HCT116 (cell line): ENCODE measurements around the gene KSR2. TPM values are rescaled to one million over a fixed set of nuclear protein-coding genes. Genes with fewer than 3 reads are reported as not detected.
A peak's percentile ranks its signal among the peaks of the same experiment; 100 is the strongest.

Source experiments
- ATAC-seq: fragments of 200-7000 bp; cut with Tn5 transposase; 2 replicates; pipeline ENCODE4 v1.9.1; 2020; ENCODE audit warnings: mild to moderate bottlenecking, moderate library complexity
- BruUV-seq: library from RNA; stranded (reverse); fragments of 400-500 nt; replicated peaks from 2 replicates; lab custom pipeline; 2021; lab: Mats Ljungman, UMichigan
- CTCF ChIA-PET: fragments of 300-600 bp; sonication (Branson Sonifier 250); formaldehyde crosslinking; loops from one replicate; lab custom pipeline; 2021; ENCODE audit warnings: antibody characterized with exemption; lab: Charles Lee
- POLR2A ChIA-PET: fragments of 300-600, 350-600 bp; sonication (Branson Sonifier 250); formaldehyde crosslinking; loops from one replicate; lab custom pipeline; 2021; ENCODE audit warnings: antibody characterized with exemption; lab: Charles Lee
- RAD21 ChIA-PET, 2 experiments: fragments of 300-600 bp; sonication (Branson Sonifier 250); formaldehyde crosslinking; loops; one replicate each; lab custom pipeline; 2023; ENCODE audit warnings: low total read pairs in 2 of 2; ENCODE audit not compliant: uncharacterized antibody in 2 of 2, unreplicated experiment in 2 of 2, low non-redundant PET in 1 of 2; lab: Charles Lee
- DNase-seq: peaks from one replicate; pipeline ENCODE4 v3.0.0-alpha.2; 2010; ENCODE audit warnings: low read depth, low spot score
- H2AFZ ChIP-seq: fragments of 200-600 bp; shearing (Covaris generic), sonication (generic); 2 replicates; pipeline ENCODE4 v1.6.1; 2017; ENCODE audit warnings: low read depth, mixed run types, mixed read lengths, antibody characterized with exemption, low read length; ENCODE audit not compliant: poor library complexity, severe bottlenecking
- H3K27ac ChIP-seq: 2 replicates; pipeline ENCODE4 v1.5.1; 2012; ENCODE audit warnings: low read depth, low read length
- H3K27me3 ChIP-seq: fragments of 200-600 bp; sonication (generic); 2 replicates; pipeline ENCODE4 v1.6.1; 2016; ENCODE audit warnings: mixed run types, low read length, mixed read lengths; ENCODE audit not compliant: insufficient read depth
- H3K36me3 ChIP-seq, 2 experiments: fragments of 200-500 bp in 1 of 2; fragments of 200-600 bp in 1 of 2; sonication (Bioruptor generic) in 1 of 2; sonication (generic) in 1 of 2; 2 replicates each; pipeline versions ENCODE4 v1.5.1 to v1.6.1; 2014 to 2016; ENCODE audit warnings: low read length in 2 of 2, inconsistent platforms in 1 of 2, mixed read lengths in 1 of 2, mixed run types in 1 of 2; ENCODE audit not compliant: insufficient read depth in 2 of 2, control insufficient read depth in 1 of 2
- H3K4me1 ChIP-seq, 2 experiments: fragments of 200-600 bp in 1 of 2; sonication (generic) in 1 of 2; 2 replicates each; pipeline versions ENCODE4 v1.5.1 to v1.6.1; 2012 to 2017; ENCODE audit warnings: low read length in 2 of 2, inconsistent platforms in 1 of 2, mild to moderate bottlenecking in 1 of 2, mixed read lengths in 1 of 2, mixed run types in 1 of 2, moderate library complexity in 1 of 2; ENCODE audit not compliant: insufficient read depth in 2 of 2, control insufficient read depth in 1 of 2
- H3K4me2 ChIP-seq: fragments of 200-600 bp; sonication (generic); 2 replicates; pipeline ENCODE4 v1.6.1; 2017; ENCODE audit warnings: mixed run types, low read length, mixed read lengths
- H3K4me3 ChIP-seq, 2 experiments: fragments of 200-600 bp in 1 of 2; sonication (generic) in 1 of 2; replicated peaks in 1 of 2; 2 replicates each; pipeline ENCODE4 v1.5.1; 2011 to 2016; ENCODE audit warnings: low read length in 2 of 2, control low read depth in 1 of 2, low read depth in 1 of 2, mild to moderate bottlenecking in 1 of 2, mixed read lengths in 1 of 2, mixed run types in 1 of 2
- H3K79me2 ChIP-seq: fragments of 200-600 bp; sonication (generic); 2 replicates; pipeline ENCODE4 v1.6.1; 2017; ENCODE audit warnings: mild to moderate bottlenecking, mixed run types, low read length, moderate library complexity, mixed read lengths; ENCODE audit not compliant: insufficient read depth
- H3K9ac ChIP-seq: fragments of 200-600 bp; sonication (generic); 2 replicates; pipeline ENCODE4 v1.6.1; 2016; ENCODE audit warnings: low read length, mixed read lengths
- H3K9me2 ChIP-seq: fragments of 200-600 bp; sonication (generic), shearing (Covaris generic); 2 replicates; pipeline ENCODE4 v1.6.1; 2017; ENCODE audit warnings: mixed run types, mild to moderate bottlenecking, moderate library complexity; ENCODE audit not compliant: insufficient read depth
- H3K9me3 ChIP-seq, 2 experiments: fragments of 200-500 bp in 1 of 2; fragments of 200-600 bp in 1 of 2; sonication (Bioruptor generic) in 1 of 2; sonication (generic) in 1 of 2; 2 replicates each; pipeline ENCODE4 v1.6.1; 2014 to 2017; ENCODE audit warnings: low read length in 2 of 2, mixed read lengths in 2 of 2, inconsistent platforms in 1 of 2, low read depth in 1 of 2, mild to moderate bottlenecking in 1 of 2, mixed run types in 1 of 2, moderate library complexity in 1 of 2; ENCODE audit not compliant: control insufficient read depth in 1 of 2, insufficient read depth in 1 of 2
- H4K20me1 ChIP-seq: fragments of 200-600 bp; sonication (generic), shearing (Covaris generic); 2 replicates; pipeline ENCODE4 v1.6.1; 2017; ENCODE audit warnings: mixed run types, mild to moderate bottlenecking, moderate library complexity; ENCODE audit not compliant: insufficient read depth
- CEBPB ChIP-seq: IDR thresholded peaks from 2 replicates; pipeline ENCODE4 v1.6.1; 2012; ENCODE audit warnings: low read depth
- EZH2phosphoT487 ChIP-seq: fragments of 200-600 bp; IDR thresholded peaks from 2 replicates; pipeline ENCODE4 v1.6.1; 2018; ENCODE audit warnings: antibody characterized with exemption, borderline replicate concordance
- JUND ChIP-seq: IDR thresholded peaks from 2 replicates; pipeline ENCODE4 v1.6.1; 2012
- RAD21 ChIP-seq: IDR thresholded peaks from 2 replicates; pipeline ENCODE4 v1.6.1; 2012; ENCODE audit warnings: low read depth, mild to moderate bottlenecking
- SP1 ChIP-seq: IDR thresholded peaks from 2 replicates; pipeline ENCODE4 v1.6.1; 2012; ENCODE audit warnings: low read depth
- intact Hi-C: fragments of 100-400 bp; cut with micrococcal nuclease; formaldehyde crosslinking; loops from 2 replicates; pipeline ENCODE4 v1.10.0; 2022
- total RNA-seq: library from RNA; stranded (reverse); gene quantifications from one replicate; pipeline ENCODE4 v1.2.1, GENCODE V29; 2021; ENCODE audit not compliant: unreplicated experiment
- TF ChIP-seq, protein P1 (sequence below), 3 experiments: fragments of 200-600 bp in 1 of 3; sonication (generic) in 1 of 3; IDR thresholded peaks in 2 of 3; conservative IDR thresholded peaks in 1 of 3; 2 replicates each; pipeline ENCODE4 v1.5.1; 2012 to 2017; ENCODE audit warnings: low read depth in 2 of 3, low read length in 2 of 3, antibody characterized with exemption in 1 of 3, borderline replicate concordance in 1 of 3, control low read depth in 1 of 3, mild to moderate bottlenecking in 1 of 3, mixed read lengths in 1 of 3, mixed run types in 1 of 3, moderate library complexity in 1 of 3; ENCODE audit not compliant: insufficient read depth in 1 of 3
- TF ChIP-seq, protein P2 (sequence below): IDR thresholded peaks from 2 replicates; pipeline ENCODE4 v1.6.1; 2012
- TF ChIP-seq, protein P3 (sequence below): IDR thresholded peaks from 2 replicates; pipeline ENCODE4 v1.6.1; 2012; ENCODE audit warnings: low read depth

Gene KSR2
- total RNA-seq, 1 experiment from 2014 or later = 10.1 TPM

DNA sequence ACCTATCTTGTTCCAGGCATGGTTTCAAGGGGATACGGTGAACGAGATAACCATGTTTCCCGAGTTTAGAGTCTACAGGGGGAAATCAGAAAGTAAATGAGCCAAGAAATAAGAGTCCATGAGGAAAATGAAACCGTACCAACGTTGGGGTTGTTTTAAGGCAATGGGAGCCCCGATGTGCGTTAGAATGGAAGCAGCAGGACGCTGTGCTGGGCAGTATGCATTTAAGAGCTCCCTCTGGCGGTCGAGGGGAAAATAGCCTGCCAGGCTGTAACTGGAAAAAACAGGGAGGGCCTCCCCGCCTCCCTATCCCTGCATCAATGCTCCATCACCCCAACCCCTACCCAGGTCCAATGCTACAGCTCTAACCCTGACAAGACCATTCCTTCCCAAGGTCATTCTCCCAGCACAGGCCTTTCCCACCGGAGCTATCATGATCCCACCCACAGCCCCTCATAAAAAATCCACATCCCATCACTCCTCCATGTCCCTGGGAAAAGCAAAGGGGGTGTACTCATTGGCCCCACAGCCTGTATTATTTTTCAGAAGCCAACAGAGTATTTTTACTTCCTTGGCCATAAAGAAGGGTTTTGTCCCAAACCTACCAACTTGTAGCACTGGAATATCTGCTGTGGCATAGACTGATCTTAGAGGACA, 381.0 kb downstream of the KSR2 start:
- no peak overlapping the region for H3K27ac ChIP-seq
- H3K4me1 ChIP-seq = no peaks in the 10 kb centered on the region
- H3K4me2 ChIP-seq = peak overlapping the region; percentile 29; the same call in 1 of the 2 replicates
- DNase-seq (peak; percentile 15), ATAC-seq (peak; percentile 97)
- no peaks in the 10 kb centered on the region for H3K9me2 ChIP-seq
- no peak overlapping the region for H3K9ac ChIP-seq
- H3K36me3 ChIP-seq = no peaks in the 10 kb centered on the region
- no peaks in the 10 kb centered on the region for H4K20me1 ChIP-seq
- RAD21 ChIA-PET = interaction anchor here in 1 of 2 experiments (0.6 to 3.0 kb wide), 2 partner anchors 106 to 221 kb away, joined by 3 to 10 read pairs; no protein-coding TSS in a partner anchor
- POLR2A ChIA-PET = no interaction called here
- no peaks in the 10 kb centered on the region for H3K79me2 ChIP-seq
- BruUV-seq = no TSS peak
- TF ChIP-seq CEBPB (no peak), RAD21 (peak; percentile 84)
- TF ChIP-seq, protein P1, sequence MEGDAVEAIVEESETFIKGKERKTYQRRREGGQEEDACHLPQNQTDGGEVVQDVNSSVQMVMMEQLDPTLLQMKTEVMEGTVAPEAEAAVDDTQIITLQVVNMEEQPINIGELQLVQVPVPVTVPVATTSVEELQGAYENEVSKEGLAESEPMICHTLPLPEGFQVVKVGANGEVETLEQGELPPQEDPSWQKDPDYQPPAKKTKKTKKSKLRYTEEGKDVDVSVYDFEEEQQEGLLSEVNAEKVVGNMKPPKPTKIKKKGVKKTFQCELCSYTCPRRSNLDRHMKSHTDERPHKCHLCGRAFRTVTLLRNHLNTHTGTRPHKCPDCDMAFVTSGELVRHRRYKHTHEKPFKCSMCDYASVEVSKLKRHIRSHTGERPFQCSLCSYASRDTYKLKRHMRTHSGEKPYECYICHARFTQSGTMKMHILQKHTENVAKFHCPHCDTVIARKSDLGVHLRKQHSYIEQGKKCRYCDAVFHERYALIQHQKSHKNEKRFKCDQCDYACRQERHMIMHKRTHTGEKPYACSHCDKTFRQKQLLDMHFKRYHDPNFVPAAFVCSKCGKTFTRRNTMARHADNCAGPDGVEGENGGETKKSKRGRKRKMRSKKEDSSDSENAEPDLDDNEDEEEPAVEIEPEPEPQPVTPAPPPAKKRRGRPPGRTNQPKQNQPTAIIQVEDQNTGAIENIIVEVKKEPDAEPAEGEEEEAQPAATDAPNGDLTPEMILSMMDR (IDR thresholded peaks at IDR 0.05 in 2 of 3, conservative IDR thresholded peaks at IDR 0.05 in 1 of 3; ENCODE audit: borderline replicate concordance in 1 of 3, insufficient read depth in 1 of 3, low read depth in 2 of 3, low read length in 2 of 3) = peak; percentile 76 to 91 (median 86); a peak in 5 of 6 replicates
- CTCF ChIA-PET = interaction anchor here (0.6 to 6.3 kb wide), 12 partner anchors 9 to 375 kb away, joined by 3 to 83 read pairs (median 4); no protein-coding TSS in a partner anchor
- H3K27me3 ChIP-seq = no peaks in the 10 kb centered on the region
- no peak overlapping the region for H2AFZ ChIP-seq
- intact Hi-C loops = loop anchor here (1.0 to 5.0 kb wide), 4 partner anchors 220 to 375 kb away; no protein-coding TSS in a partner anchor
- H3K9me3 ChIP-seq = no peaks in the 10 kb centered on the region
- H3K4me3 ChIP-seq = no peak overlapping the region

DNA sequence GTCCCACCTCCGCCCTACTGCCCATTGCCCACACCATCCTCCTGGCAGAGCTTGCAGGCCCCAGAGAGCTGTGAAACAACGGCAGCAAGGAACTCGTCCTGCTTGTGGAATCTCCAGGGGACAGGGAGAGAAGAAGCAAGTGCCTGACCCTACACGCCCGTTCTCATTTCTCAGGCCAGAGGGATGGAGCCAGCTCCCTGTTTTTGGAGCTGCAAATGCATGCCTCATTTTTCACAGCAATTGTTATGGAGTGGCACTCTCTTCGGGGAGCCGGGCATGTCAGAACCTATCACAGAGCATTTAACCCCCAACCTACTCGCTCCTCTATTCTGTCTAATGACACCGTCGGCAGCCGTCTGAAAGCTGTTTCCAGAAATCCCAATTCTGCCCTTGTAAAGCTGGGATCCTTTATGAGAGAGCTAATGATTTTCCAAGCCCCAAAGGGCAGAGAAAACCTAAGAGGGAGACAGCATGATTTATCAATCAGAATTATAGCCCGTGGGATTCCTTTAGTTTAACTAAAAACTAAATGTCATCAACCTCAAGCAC, 385.0 kb downstream of the KSR2 start:
- ChIA-PET CTCF (no interaction called here), POLR2A (no interaction called here), RAD21 (no interaction called here)
- H3K9me3 ChIP-seq = no peaks in the 10 kb centered on the region
- no peak overlapping the region for H3K4me2 ChIP-seq
- intact Hi-C loops = no loop called here
- no peaks in the 10 kb centered on the region for H3K27me3 ChIP-seq
- ATAC-seq (no peak), DNase-seq (no peak)
- TF ChIP-seq JUND = no peak
- TF ChIP-seq, protein P2, sequence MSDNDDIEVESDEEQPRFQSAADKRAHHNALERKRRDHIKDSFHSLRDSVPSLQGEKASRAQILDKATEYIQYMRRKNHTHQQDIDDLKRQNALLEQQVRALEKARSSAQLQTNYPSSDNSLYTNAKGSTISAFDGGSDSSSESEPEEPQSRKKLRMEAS = no peak
- TF ChIP-seq, protein P1 (IDR thresholded peaks at IDR 0.05 in 2 of 3, conservative IDR thresholded peaks at IDR 0.05 in 1 of 3; ENCODE audit: borderline replicate concordance in 1 of 3, insufficient read depth in 1 of 3, low read depth in 2 of 3, low read length in 2 of 3) = no peak
- no peak for TF ChIP-seq EZH2phosphoT487
- TF ChIP-seq, protein P3, sequence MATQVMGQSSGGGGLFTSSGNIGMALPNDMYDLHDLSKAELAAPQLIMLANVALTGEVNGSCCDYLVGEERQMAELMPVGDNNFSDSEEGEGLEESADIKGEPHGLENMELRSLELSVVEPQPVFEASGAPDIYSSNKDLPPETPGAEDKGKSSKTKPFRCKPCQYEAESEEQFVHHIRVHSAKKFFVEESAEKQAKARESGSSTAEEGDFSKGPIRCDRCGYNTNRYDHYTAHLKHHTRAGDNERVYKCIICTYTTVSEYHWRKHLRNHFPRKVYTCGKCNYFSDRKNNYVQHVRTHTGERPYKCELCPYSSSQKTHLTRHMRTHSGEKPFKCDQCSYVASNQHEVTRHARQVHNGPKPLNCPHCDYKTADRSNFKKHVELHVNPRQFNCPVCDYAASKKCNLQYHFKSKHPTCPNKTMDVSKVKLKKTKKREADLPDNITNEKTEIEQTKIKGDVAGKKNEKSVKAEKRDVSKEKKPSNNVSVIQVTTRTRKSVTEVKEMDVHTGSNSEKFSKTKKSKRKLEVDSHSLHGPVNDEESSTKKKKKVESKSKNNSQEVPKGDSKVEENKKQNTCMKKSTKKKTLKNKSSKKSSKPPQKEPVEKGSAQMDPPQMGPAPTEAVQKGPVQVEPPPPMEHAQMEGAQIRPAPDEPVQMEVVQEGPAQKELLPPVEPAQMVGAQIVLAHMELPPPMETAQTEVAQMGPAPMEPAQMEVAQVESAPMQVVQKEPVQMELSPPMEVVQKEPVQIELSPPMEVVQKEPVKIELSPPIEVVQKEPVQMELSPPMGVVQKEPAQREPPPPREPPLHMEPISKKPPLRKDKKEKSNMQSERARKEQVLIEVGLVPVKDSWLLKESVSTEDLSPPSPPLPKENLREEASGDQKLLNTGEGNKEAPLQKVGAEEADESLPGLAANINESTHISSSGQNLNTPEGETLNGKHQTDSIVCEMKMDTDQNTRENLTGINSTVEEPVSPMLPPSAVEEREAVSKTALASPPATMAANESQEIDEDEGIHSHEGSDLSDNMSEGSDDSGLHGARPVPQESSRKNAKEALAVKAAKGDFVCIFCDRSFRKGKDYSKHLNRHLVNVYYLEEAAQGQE = no peak
- no peak for TF ChIP-seq SP1
- no peak overlapping the region for H3K9ac ChIP-seq
- H3K4me1 ChIP-seq = no peaks in the 10 kb centered on the region
- no peaks in the 10 kb centered on the region for H4K20me1 ChIP-seq
- H3K27ac ChIP-seq = no peak overlapping the region
- no peaks in the 10 kb centered on the region for H3K9me2 ChIP-seq
- H2AFZ ChIP-seq = no peak overlapping the region
- H3K79me2 ChIP-seq = no peaks in the 10 kb centered on the region
- H3K36me3 ChIP-seq = no peaks in the 10 kb centered on the region
- no TSS peak for BruUV-seq
- H3K4me3 ChIP-seq = no peak overlapping the region
